Measurements from ENCODE around the gene NTHL1.

Gene NTHL1

DNA sequence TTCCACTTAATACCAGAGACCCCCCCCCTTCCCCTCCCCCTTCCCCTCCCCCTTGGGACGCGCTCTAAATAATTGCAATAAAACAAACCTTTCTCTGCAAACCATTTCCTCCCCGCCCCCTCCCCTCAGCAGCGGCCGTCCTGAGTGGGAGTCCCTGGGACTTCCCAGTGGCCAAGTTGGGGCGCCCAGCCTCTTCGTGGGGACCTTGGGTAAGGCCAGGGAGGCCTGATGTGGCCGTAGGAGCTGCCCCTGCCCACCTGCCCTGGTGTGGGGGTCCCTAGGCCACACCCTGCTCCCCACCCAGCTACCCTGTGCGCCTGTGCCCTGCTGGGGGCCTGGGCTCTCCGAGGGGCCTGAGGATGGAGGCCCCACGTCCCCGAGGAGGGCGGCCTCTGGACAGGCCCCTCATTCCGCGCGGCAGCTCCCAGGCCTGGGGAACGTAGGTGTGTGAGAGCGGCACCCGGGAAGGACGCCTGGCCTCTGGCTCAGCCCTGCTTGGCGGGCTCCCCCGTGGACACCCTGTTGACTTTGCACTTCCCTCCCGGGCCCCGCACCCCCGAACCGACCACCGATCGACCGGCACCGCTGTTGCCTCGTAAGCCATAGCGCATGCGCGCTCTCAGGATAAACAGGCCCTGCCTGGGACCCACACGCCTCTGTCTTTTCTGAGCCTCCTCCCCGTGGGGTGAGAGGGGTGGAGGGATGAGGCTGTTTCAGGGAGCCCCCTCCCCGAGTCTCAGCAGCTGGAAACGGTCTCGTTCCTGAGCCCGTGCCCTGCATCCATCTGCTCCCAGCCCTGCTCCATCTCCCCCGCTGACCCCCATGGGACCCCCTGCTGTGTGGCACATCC lies 9.0 kb downstream of the NTHL1 start:
- no peak for DNase-seq (ENCODE audit: low read depth)
- H3K4me3 ChIP-seq (ENCODE audit: control insufficient read depth, low read depth, low read length): no peak overlapping the region
- TF ChIP-seq CTCF (IDR thresholded peaks at IDR 0.05; ENCODE audit: control insufficient read depth, insufficient read depth, low read depth, low read length, missing control alignments): no peak

DNA sequence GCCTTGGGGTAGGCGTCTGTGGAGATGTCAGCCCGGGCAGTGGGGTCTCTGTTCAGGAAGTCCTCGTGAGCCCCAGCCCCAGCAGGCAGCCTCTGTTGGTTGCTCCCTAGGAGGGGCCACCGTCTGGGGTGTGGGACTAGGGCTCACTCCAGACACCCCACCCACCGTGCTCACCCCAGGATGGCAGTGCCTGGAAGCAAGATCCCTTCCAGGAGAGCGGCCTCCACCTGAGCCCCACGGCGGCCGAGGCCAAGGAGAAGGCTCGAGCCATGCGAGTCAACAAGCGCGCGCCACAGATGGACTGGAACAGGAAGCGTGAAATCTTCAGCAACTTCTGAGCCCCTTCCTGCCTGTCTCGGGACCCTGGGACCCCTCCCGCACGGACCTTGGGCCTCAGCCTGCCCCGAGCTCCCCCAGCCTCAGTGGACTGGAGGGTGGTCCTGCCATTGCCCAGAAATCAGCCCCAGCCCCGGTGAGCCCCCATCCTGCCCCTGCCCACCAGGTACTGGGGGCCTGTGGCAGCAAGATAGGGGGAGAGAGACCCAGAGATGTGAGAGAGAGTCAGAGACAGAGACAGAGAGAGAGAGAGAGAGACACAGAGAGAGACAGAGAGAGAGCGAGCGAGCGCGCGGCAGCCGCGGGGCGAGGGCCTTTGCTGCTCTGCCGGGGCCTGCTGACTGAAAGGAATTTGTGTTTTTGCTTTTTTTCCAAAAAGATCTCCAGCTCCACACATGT lies 9.8 kb downstream of the NTHL1 start:
- no peak for TF ChIP-seq CTCF (IDR thresholded peaks at IDR 0.05; ENCODE audit: control insufficient read depth, insufficient read depth, low read depth, low read length, missing control alignments)
- no peak for DNase-seq (ENCODE audit: low read depth)

GRCh38 chr16:2037115-2037514 lies 10.5 kb downstream of the NTHL1 start:
- no peak for TF ChIP-seq CTCF (IDR thresholded peaks at IDR 0.05; ENCODE audit: control insufficient read depth, insufficient read depth, low read depth, low read length, missing control alignments)
- no peak for DNase-seq (ENCODE audit: low read depth)
- H3K4me3 ChIP-seq (ENCODE audit: control insufficient read depth, low read depth, low read length): no peak overlapping the region

More for the DNA sequence above, 9.8 kb downstream of the NTHL1 start:
- H3K4me3 ChIP-seq (ENCODE audit: control insufficient read depth, low read depth, low read length): no peak overlapping the region

GRCh38 chr16:2036200-2036966 lies 11.3 kb downstream of the NTHL1 start:
- peak overlapping the region; percentile 28 for H3K4me3 ChIP-seq (ENCODE audit: control insufficient read depth, low read depth, low read length)
- no peak for TF ChIP-seq CTCF (IDR thresholded peaks at IDR 0.05; ENCODE audit: control insufficient read depth, insufficient read depth, low read depth, low read length, missing control alignments)
- no peak for DNase-seq (ENCODE audit: low read depth)

- DNase-seq (ENCODE audit: low read depth): peak; percentile 57
- peak overlapping the region; percentile 33 for H3K4me3 ChIP-seq (ENCODE audit: control insufficient read depth, low read depth, low read length)
- TF ChIP-seq CTCF (IDR thresholded peaks at IDR 0.05; ENCODE audit: control insufficient read depth, insufficient read depth, low read depth, low read length, missing control alignments): no peak
Observed at GRCh38 chr16:2035431-2036199, 12.0 kb downstream of the NTHL1 start.
